ENCODE data around the gene EFNA2.
"Not testable (repeated sequence)": the region's sequence is repeated elsewhere in the genome, so short reads cannot be mapped to it uniquely, and the experiment has no call there.

EFNA2 gene

GRCh38 chr19:1324249-1324805, 38.7 kb downstream of the EFNA2 start:
- in situ Hi-C loops (cut with HindIII; ENCODE audit: low pct_ligation_motif_present, low sequenced_read_pairs): no loop called here
- H3K27me3 ChIP-seq (replicated peaks): no peaks in the 10 kb centered on the region
- TF ChIP-seq, protein P1, sequence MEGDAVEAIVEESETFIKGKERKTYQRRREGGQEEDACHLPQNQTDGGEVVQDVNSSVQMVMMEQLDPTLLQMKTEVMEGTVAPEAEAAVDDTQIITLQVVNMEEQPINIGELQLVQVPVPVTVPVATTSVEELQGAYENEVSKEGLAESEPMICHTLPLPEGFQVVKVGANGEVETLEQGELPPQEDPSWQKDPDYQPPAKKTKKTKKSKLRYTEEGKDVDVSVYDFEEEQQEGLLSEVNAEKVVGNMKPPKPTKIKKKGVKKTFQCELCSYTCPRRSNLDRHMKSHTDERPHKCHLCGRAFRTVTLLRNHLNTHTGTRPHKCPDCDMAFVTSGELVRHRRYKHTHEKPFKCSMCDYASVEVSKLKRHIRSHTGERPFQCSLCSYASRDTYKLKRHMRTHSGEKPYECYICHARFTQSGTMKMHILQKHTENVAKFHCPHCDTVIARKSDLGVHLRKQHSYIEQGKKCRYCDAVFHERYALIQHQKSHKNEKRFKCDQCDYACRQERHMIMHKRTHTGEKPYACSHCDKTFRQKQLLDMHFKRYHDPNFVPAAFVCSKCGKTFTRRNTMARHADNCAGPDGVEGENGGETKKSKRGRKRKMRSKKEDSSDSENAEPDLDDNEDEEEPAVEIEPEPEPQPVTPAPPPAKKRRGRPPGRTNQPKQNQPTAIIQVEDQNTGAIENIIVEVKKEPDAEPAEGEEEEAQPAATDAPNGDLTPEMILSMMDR (IDR thresholded peaks at IDR 0.05; ENCODE audit: low read depth, low read length, missing control alignments): no peak
- DNase-seq: no peak
- H3K4me3 ChIP-seq (ENCODE audit: low read depth, low read length): no peak overlapping the region
- no peak overlapping the region for H3K27ac ChIP-seq
- no peaks in the 10 kb centered on the region for H3K36me3 ChIP-seq (replicated peaks)

DNA sequence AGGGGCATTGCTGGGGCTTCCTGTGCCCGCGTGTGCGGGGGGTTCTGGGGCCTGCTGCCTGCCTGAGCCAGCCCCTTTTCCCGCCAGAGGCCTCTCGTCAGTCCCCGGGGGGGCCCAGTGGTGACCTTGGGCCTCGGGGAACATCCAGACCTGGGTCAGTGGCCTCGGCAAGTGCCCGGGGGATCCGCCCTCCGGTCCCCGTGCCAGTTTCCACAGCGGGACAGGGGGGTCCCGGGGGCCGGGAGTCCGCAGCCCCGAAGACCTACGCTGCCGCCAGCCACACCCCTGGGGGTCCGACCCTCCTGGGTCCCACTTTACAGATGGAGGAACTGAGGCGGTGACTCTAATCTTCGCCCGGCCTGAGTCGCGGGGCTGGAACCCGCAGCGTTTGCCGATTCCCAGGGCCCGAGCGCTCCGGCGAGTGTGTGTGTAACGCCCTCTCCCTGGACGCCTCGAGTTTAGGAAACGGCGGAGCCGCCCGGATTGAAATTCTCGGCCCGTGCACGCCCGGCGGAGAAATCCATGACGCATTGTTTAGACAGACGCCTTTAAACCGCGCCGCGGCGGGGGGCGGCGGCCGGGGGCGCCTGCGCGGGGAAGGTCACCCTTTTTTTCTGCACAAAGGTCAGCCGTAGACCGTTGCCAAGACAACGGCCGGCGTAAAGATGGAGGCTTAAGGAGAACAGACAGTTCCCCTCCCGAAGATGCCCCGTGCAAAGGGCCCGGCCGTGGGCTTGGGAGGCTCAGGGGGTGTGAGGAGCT, 39.3 kb downstream of the EFNA2 start:
- Histone ChIP-seq H3K27me3 (replicated peaks) (no peaks in the 10 kb centered on the region), H3K27ac (no peak overlapping the region), H3K36me3 (replicated peaks) (no peaks in the 10 kb centered on the region), H3K4me3 (ENCODE audit: low read depth, low read length) (peak overlapping the region; percentile 40)
- DNase-seq: peak; percentile 82
- TF ChIP-seq, protein P1 (IDR thresholded peaks at IDR 0.05; ENCODE audit: low read depth, low read length, missing control alignments): no peak
- in situ Hi-C loops (cut with HindIII; ENCODE audit: low pct_ligation_motif_present, low sequenced_read_pairs): no loop called here

- TF ChIP-seq, protein P1 (IDR thresholded peaks at IDR 0.05; ENCODE audit: low read depth, low read length, missing control alignments): no peak
- Histone ChIP-seq H3K4me3 (ENCODE audit: low read depth, low read length) (peak overlapping the region; percentile 40), H3K36me3 (replicated peaks) (no peaks in the 10 kb centered on the region), H3K27me3 (replicated peaks) (no peaks in the 10 kb centered on the region), H3K27ac (no peak overlapping the region)
- in situ Hi-C loops (cut with HindIII; ENCODE audit: low pct_ligation_motif_present, low sequenced_read_pairs): no loop called here
- DNase-seq: no peak
Measured at GRCh38 chr19:1325568-1326294, 40.1 kb downstream of the EFNA2 start.

GRCh38 chr19:1327125-1327524, 41.5 kb downstream of the EFNA2 start:
- TF ChIP-seq, protein P1 (IDR thresholded peaks at IDR 0.05; ENCODE audit: low read depth, low read length, missing control alignments): no peak
- Histone ChIP-seq H3K4me3 (ENCODE audit: low read depth, low read length) (no peak overlapping the region), H3K27ac (no peak overlapping the region), H3K36me3 (replicated peaks) (no peaks in the 10 kb centered on the region), H3K27me3 (replicated peaks) (no peaks in the 10 kb centered on the region)
- in situ Hi-C loops (cut with HindIII; ENCODE audit: low pct_ligation_motif_present, low sequenced_read_pairs): no loop called here
- no peak for DNase-seq

DNA sequence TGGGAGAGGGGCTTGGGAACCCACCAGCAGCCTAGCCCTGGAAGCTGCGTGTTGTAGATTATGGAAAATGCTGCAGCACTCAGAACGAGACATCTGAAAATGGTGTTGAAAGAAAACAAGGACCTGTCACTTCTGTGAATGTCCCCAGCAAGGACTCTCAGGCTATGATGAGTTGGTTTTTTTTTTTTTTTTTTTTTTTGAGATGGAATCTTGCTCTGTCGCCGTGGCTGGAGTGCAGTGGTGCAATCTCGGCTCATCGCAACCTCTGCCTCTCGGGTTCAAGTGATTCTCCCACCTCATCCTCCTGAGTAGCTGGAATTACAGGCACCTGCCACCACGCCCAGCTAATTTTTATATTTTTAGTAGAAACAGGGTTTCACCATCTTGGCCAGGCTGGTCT, 46.5 kb downstream of the EFNA2 start:
- H3K4me3 ChIP-seq (ENCODE audit: low read depth, low read length); H3K27me3 ChIP-seq (replicated peaks); H3K36me3 ChIP-seq (replicated peaks); DNase-seq; in situ Hi-C loops (cut with HindIII; ENCODE audit: low pct_ligation_motif_present, low sequenced_read_pairs); H3K27ac ChIP-seq: not testable (repeated sequence)

DNA sequence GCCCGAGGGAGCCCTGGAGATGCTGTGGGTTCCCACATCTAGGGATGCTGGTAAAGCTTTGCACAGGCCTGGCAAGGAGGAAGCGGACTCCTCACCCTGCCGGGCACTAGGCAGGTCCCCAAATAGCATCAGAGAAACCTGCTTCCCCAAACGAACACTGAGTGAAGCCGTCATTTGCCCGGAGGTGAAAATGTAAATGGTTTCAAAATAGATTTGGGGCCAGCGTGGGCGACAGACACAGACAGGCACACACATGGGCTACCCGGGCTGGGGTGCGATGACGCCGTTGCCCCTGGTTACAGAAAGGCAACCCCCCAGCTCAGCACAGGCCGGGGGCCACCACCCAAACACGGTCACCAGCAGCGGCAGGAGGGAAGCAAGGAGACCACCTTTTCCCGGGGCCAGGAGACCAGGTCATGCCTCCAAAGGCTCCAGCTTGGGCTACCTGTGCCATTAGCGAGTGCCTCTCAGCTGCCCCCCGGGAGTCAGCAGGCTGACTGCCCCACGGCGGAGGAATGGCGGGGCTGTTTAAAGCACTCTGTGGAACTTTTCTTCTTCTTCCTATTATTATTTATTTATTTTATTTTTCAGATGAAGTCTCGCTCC, 50.5 kb downstream of the EFNA2 start:
- Histone ChIP-seq H3K27ac (no peak overlapping the region), H3K4me3 (ENCODE audit: low read depth, low read length) (no peak overlapping the region), H3K27me3 (replicated peaks) (no peaks in the 10 kb centered on the region), H3K36me3 (replicated peaks) (no peaks in the 10 kb centered on the region)
- DNase-seq: no peak
- TF ChIP-seq, protein P1 (IDR thresholded peaks at IDR 0.05; ENCODE audit: low read depth, low read length, missing control alignments): no peak
- in situ Hi-C loops (cut with HindIII; ENCODE audit: low pct_ligation_motif_present, low sequenced_read_pairs): no loop called here
